ENCODE results near the gene EEF1AKMT2. TPM values are rescaled to one million over a fixed set of nuclear protein-coding genes. Genes with fewer than 3 reads are reported as not detected.
"Not testable (repeated sequence)": the region's sequence is repeated elsewhere in the genome, so short reads cannot be mapped to it uniquely, and the experiment has no call there.

Gene EEF1AKMT2
- total RNA-seq (2014; rRNA removed; shearing (Covaris generic)): 24.1 and 31.1 TPM in 2 replicates

- peak; percentile 80 for DNase-seq (ENCODE audit: low read depth)
Measured at GRCh38 chr10:124791547-124792348, at the start of gene EEF1AKMT2. Gene EEF1AKMT2, minus strand, starts transcription at chr10:124791887. Its CDS starts 54 bp downstream, at chr10:124791833.

GRCh38 chr10:124837687-124838086, 46.0 kb upstream of the EEF1AKMT2 start:
- DNase-seq (ENCODE audit: low read depth): no peak

GRCh38 chr10:124831116-124831515, 39.4 kb upstream of the EEF1AKMT2 start:
- DNase-seq (ENCODE audit: low read depth): no peak

GRCh38 chr10:124830445-124830844, 38.8 kb upstream of the EEF1AKMT2 start:
- DNase-seq (ENCODE audit: low read depth): no peak

- no peak for DNase-seq (ENCODE audit: low read depth)
Measured at GRCh38 chr10:124829447-124830115, 37.9 kb upstream of the EEF1AKMT2 start.

GRCh38 chr10:124827474-124827873, 35.8 kb upstream of the EEF1AKMT2 start:
- peak; percentile 2 for DNase-seq (ENCODE audit: low read depth)

GRCh38 chr10:124826262-124826661, 34.6 kb upstream of the EEF1AKMT2 start:
- DNase-seq (ENCODE audit: low read depth): no peak

- DNase-seq (ENCODE audit: low read depth): no peak
Measured at GRCh38 chr10:124825702-124826101, 34.0 kb upstream of the EEF1AKMT2 start.

- DNase-seq (ENCODE audit: low read depth): not testable (repeated sequence)
Measured at GRCh38 chr10:124824932-124825331, 33.2 kb upstream of the EEF1AKMT2 start.

- no peak for DNase-seq (ENCODE audit: low read depth)
Measured at GRCh38 chr10:124824507-124824906, 32.8 kb upstream of the EEF1AKMT2 start.

GRCh38 chr10:124821520-124821919, 29.8 kb upstream of the EEF1AKMT2 start:
- no peak for DNase-seq (ENCODE audit: low read depth)

- no peak for DNase-seq (ENCODE audit: low read depth)
Measured at GRCh38 chr10:124820121-124820520, 28.4 kb upstream of the EEF1AKMT2 start.

GRCh38 chr10:124802313-124802675, 10.6 kb upstream of the EEF1AKMT2 start:
- DNase-seq (ENCODE audit: low read depth): no peak

- DNase-seq (ENCODE audit: low read depth): no peak
Measured at GRCh38 chr10:124799211-124799610, 7.5 kb upstream of the EEF1AKMT2 start.

- no peak for DNase-seq (ENCODE audit: low read depth)
Measured at GRCh38 chr10:124798781-124799180, 7.1 kb upstream of the EEF1AKMT2 start.

- DNase-seq (ENCODE audit: low read depth): no peak
Measured at GRCh38 chr10:124798364-124798763, 6.7 kb upstream of the EEF1AKMT2 start.

- no peak for DNase-seq (ENCODE audit: low read depth)
Measured at GRCh38 chr10:124792998-124793352, 1.3 kb upstream of the EEF1AKMT2 start.

- DNase-seq (ENCODE audit: low read depth): not testable (repeated sequence)
Measured at GRCh38 chr10:124782900-124783299, 8.8 kb downstream of the EEF1AKMT2 start.

- no peak for DNase-seq (ENCODE audit: low read depth)
Measured at GRCh38 chr10:124768791-124769190, 22.9 kb downstream of the EEF1AKMT2 start.

GRCh38 chr10:124765256-124765655, 26.4 kb downstream of the EEF1AKMT2 start:
- no peak for DNase-seq (ENCODE audit: low read depth)

GRCh38 chr10:124763267-124763666, 28.4 kb downstream of the EEF1AKMT2 start:
- DNase-seq (ENCODE audit: low read depth): no peak

- no peak for DNase-seq (ENCODE audit: low read depth)
Measured at GRCh38 chr10:124762281-124762680, 29.4 kb downstream of the EEF1AKMT2 start.

Measured in RPMI7951 (cell line).